Hepatocyte (in vitro differentiated cells): ENCODE measurements around the gene LINGO3. TPM values are rescaled to one million over a fixed set of nuclear protein-coding genes. Genes with fewer than 3 reads are reported as not detected.

Source experiments
- DNase-seq: peaks from one replicate; pipeline ENCODE4 v3.0.0-alpha.2; 2016; ENCODE audit warnings: low spot score
- H2AFZ ChIP-seq: fragments of 200-600 bp; sonication (generic); 2 replicates; pipeline ENCODE4 v1.6.0; 2016; ENCODE audit warnings: antibody characterized with exemption, mild to moderate bottlenecking
- H3K27ac ChIP-seq: fragments of 200-600 bp; sonication (generic); 2 replicates; pipeline ENCODE4 v1.5.1; 2016; ENCODE audit warnings: mild to moderate bottlenecking
- H3K27me3 ChIP-seq: fragments of 200-600 bp; sonication (generic); 2 replicates; pipeline ENCODE4 v1.6.1; 2016
- H3K36me3 ChIP-seq: fragments of 200-600 bp; sonication (generic); replicated peaks from 2 replicates; pipeline ENCODE4 v1.5.1; 2016; ENCODE audit warnings: low read depth; ENCODE audit not compliant: insufficient read depth
- H3K4me1 ChIP-seq: fragments of 200-600 bp; sonication (generic); 2 replicates; pipeline ENCODE4 v1.5.1; 2016; ENCODE audit warnings: mild to moderate bottlenecking, moderate library complexity; ENCODE audit not compliant: insufficient read depth
- H3K4me2 ChIP-seq: fragments of 200-600 bp; sonication (generic); 2 replicates; pipeline ENCODE4 v1.6.0; 2016
- H3K4me3 ChIP-seq: fragments of 200-600 bp; sonication (generic); 2 replicates; pipeline ENCODE4 v1.5.1; 2016; ENCODE audit warnings: mild to moderate bottlenecking
- H3K79me2 ChIP-seq: fragments of 200-600 bp; sonication (generic); 2 replicates; pipeline ENCODE4 v1.6.0; 2017; ENCODE audit warnings: mild to moderate bottlenecking
- H3K9me2 ChIP-seq: fragments of 200-600 bp; sonication (generic); replicated peaks from 2 replicates; pipeline ENCODE4 v1.6.0; 2017; ENCODE audit warnings: mild to moderate bottlenecking; ENCODE audit not compliant: insufficient read depth
- H3K9me3 ChIP-seq: fragments of 200-600 bp; sonication (generic); 2 replicates; pipeline ENCODE4 v1.5.1; 2016; ENCODE audit warnings: low read depth, mild to moderate bottlenecking
- H4K20me1 ChIP-seq: fragments of 200-600 bp; sonication (generic); 2 replicates; pipeline ENCODE4 v1.6.0; 2016; ENCODE audit warnings: mild to moderate bottlenecking; ENCODE audit not compliant: insufficient read depth, poor library complexity, severe bottlenecking
- EZH2 ChIP-seq: fragments of 200-600 bp; sonication (generic); IDR thresholded peaks from 2 replicates; pipeline ENCODE4 v1.6.1; 2016; ENCODE audit warnings: antibody characterized with exemption, mild to moderate bottlenecking, borderline replicate concordance
- EZH2phosphoT487 ChIP-seq: fragments of 200-600 bp; sonication (generic); IDR thresholded peaks from one replicate; pipeline ENCODE4 v1.6.1; 2018; ENCODE audit warnings: antibody characterized with exemption, mild to moderate bottlenecking, low read depth, moderate library complexity; ENCODE audit not compliant: unreplicated experiment, severe bottlenecking
- WGBS: methylation state at CpG from one replicate; pipeline ENCODE4 v1.1.6; 2016; ENCODE audit warnings: low lambda C conversion rate; ENCODE audit errors: missing lambda C conversion rate; 5-methylcytosine and 5-hydroxymethylcytosine counted together
- polyA plus RNA-seq: library from polyadenylated mRNA; unstranded; fragments of >200 nt; fragmentation: Nextera tagmentation; extraction: Ambion mirVana; gene quantifications from 2 replicates; pipeline ENCODE4 v1.2.1, GENCODE V29; 2016
- total RNA-seq: library from RNA; depleted of rRNA; stranded (reverse); fragments of >200 nt; gene quantifications from 2 replicates; pipeline ENCODE4 v1.2.3, GENCODE V29; 2014
- TF ChIP-seq, protein P1 (sequence below): fragments of 200-600 bp; sonication (generic); IDR thresholded peaks from 2 replicates; pipeline ENCODE4 v1.5.1; 2016; ENCODE audit warnings: antibody characterized with exemption, mild to moderate bottlenecking; ENCODE audit not compliant: poor library complexity

Gene LINGO3
- total and polyA plus RNA-seq, 2 experiments from 2014 or later = not detected

DNA sequence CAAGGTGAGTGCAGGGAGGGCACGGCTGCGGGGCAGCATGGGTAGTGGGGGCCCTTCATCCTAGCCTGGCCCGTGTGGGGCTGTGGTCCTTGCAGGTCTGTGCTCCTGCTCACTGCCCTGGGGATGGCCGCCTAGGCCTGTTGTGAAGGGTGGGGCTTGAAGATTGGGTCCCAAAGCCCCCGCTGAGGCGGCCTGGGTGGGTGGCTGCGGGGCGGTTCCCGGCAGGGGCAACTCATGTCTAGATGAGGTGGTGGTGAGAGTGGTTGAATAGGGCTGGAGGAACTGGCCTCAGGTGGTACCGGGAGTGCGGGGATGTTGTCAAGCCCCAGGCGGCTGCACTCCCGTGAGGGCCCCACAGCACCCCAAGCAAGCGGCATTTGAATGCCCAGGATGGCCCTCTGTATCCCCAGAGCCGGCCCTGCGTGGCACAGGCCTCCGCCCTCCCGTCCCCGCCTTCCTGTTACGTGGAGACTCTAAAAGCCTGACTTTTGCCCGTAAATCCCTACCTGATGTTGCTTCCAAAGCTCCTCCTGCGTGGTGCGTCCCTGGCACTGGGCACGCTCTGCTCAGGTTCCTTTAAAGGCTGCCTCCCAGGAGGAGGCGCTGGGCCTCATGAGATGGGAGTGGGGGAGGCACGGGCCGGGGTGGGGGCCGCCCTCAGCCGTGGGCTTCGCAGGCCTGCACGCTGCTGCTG is 35.5 kb upstream of the LINGO3 start:
- Histone ChIP-seq H3K4me3 (no peak overlapping the region), H3K36me3 (no peaks in the 10 kb centered on the region), H3K27me3 (no peaks in the 10 kb centered on the region), H3K4me1 (no peaks in the 10 kb centered on the region), H3K9me3 (no peaks in the 10 kb centered on the region), H2AFZ (no peak overlapping the region), H3K4me2 (no peak overlapping the region), H3K27ac (no peak overlapping the region), H3K9me2 (no peaks in the 10 kb centered on the region), H4K20me1 (no peaks in the 10 kb centered on the region), H3K79me2 (peaks cover 3% of the 10 kb centered on the region)
- 95% methylated on average over 18 of the region's 31 CpGs for WGBS
- no peak for DNase-seq
- TF ChIP-seq EZH2 (no peak), EZH2phosphoT487 (no peak)
- TF ChIP-seq, protein P1, sequence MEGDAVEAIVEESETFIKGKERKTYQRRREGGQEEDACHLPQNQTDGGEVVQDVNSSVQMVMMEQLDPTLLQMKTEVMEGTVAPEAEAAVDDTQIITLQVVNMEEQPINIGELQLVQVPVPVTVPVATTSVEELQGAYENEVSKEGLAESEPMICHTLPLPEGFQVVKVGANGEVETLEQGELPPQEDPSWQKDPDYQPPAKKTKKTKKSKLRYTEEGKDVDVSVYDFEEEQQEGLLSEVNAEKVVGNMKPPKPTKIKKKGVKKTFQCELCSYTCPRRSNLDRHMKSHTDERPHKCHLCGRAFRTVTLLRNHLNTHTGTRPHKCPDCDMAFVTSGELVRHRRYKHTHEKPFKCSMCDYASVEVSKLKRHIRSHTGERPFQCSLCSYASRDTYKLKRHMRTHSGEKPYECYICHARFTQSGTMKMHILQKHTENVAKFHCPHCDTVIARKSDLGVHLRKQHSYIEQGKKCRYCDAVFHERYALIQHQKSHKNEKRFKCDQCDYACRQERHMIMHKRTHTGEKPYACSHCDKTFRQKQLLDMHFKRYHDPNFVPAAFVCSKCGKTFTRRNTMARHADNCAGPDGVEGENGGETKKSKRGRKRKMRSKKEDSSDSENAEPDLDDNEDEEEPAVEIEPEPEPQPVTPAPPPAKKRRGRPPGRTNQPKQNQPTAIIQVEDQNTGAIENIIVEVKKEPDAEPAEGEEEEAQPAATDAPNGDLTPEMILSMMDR = no peak

DNA sequence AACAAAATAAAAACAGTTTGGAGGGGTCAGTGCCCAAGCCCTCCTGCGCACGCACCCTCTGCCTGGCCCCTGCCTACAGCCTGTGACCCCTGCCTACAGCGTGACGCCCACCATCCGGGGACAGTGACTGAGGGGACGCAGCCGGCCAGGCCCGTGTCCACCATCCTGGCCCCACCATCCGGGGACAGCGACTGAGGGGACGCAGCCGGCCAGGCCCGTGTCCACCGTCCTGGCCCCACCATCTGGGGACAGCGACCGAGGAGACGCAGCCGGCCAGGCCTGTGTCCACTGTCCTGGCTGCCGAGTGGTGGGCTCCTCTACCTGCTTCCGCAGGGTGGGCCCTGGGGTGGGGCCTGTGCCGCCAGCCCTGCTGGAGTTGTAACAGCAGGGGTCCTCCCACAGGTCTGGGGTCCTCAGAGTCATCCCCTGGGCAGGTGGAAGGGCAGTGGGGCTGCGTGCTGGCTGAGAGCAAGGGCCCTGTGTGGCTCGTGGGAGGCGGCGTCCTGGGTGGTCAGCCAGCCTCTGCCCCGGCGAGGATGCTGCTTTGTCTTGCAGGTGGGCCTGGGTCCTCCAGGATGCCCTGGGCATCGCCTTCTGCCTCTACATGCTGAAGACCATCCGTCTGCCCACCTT is 34.8 kb upstream of the LINGO3 start:
- TF ChIP-seq EZH2phosphoT487 (no peak), EZH2 (no peak)
- TF ChIP-seq, protein P1 = no peak
- 96% methylated on average over 25 of the region's 29 CpGs for WGBS

DNA sequence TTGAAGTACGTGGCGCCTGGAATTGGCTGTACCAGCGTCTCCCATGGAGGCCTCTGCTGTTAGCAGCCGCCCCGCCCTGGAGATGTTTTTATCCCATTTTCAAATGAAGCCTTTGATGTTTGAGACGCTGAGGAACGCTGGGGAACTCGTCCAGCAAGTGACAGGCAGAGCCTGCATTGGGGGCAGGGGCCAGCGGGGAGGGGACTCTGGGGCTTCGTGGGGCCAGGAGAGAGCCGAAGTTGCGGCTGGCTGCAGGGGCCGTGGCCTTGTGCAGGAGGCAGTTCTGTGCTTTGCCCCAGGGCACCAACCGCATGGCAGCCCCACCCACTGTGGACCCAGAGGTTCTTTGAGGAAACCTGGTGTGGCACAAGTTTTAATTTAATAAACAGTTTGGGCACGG is 34.0 kb upstream of the LINGO3 start:
- Histone ChIP-seq H3K36me3 (no peaks in the 10 kb centered on the region), H3K9me2 (no peaks in the 10 kb centered on the region), H3K79me2 (peaks cover 13% of the 10 kb centered on the region), H3K4me1 (peaks cover 3% of the 10 kb centered on the region), H4K20me1 (no peaks in the 10 kb centered on the region), H3K27ac (peak overlapping the region; percentile 58), H3K27me3 (no peaks in the 10 kb centered on the region), H3K4me2 (no peak overlapping the region), H3K4me3 (no peak overlapping the region), H3K9me3 (no peaks in the 10 kb centered on the region), H2AFZ (no peak overlapping the region)
- WGBS = 77% methylated on average over 11 of the region's 15 CpGs
- DNase-seq = no peak
- TF ChIP-seq, protein P1 = no peak
- TF ChIP-seq EZH2phosphoT487 (no peak), EZH2 (no peak)

More for the DNA sequence above, 34.8 kb upstream of the LINGO3 start:
- Histone ChIP-seq H3K27ac (no peak overlapping the region), H4K20me1 (no peaks in the 10 kb centered on the region), H3K9me3 (no peaks in the 10 kb centered on the region), H3K4me1 (no peaks in the 10 kb centered on the region), H2AFZ (no peak overlapping the region), H3K36me3 (no peaks in the 10 kb centered on the region), H3K27me3 (no peaks in the 10 kb centered on the region), H3K9me2 (no peaks in the 10 kb centered on the region), H3K4me3 (no peak overlapping the region), H3K4me2 (no peak overlapping the region), H3K79me2 (peaks cover 9% of the 10 kb centered on the region)
- no peak for DNase-seq
